ENCODE measurements around the gene MAP1LC3B.

DNA sequence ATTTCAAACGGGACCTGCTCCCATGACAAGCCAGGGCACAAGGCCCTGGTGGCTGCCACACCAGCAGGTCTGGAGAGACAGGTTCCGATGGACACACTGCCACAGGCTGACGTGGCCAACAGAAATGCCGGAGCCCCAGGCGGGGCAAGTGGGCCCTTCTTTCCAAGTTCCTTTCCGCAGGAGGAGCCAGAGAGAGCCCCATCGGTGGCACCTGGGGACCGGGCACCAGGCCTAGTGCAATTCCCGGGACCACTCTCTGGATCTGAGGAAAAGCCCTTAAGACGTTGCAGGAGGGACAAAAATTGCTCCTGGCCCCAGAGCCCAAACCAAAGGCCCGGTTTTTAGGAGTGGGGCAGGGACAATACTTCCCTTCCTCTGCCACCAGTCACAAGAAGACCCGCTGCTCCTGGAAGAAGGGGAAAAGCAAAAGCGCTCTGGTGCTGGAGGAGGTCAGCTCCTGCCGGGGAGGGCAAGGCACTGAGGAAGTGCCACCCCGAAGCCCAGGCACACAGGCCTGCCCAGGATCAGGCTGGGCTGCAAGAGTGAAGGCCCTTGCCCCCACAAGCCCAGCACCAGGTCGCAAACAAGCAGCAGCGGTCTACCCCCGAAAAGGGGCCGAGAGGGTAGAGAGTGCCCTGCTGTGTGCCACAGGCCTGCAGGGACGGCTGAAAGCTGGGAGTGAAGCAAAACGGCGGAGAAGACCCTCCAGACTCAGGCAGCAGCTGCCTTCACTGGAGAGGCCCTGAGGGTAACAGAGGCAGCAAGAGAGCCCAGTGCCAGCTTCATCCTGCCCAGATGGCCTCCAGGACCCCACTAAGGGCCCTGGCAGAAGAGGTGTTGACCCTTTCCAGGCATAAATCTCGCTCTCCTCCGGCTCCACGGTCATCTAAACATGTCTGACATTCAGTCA is 29.1 kb downstream of the MAP1LC3B start:
- TF ChIP-seq, protein P1, sequence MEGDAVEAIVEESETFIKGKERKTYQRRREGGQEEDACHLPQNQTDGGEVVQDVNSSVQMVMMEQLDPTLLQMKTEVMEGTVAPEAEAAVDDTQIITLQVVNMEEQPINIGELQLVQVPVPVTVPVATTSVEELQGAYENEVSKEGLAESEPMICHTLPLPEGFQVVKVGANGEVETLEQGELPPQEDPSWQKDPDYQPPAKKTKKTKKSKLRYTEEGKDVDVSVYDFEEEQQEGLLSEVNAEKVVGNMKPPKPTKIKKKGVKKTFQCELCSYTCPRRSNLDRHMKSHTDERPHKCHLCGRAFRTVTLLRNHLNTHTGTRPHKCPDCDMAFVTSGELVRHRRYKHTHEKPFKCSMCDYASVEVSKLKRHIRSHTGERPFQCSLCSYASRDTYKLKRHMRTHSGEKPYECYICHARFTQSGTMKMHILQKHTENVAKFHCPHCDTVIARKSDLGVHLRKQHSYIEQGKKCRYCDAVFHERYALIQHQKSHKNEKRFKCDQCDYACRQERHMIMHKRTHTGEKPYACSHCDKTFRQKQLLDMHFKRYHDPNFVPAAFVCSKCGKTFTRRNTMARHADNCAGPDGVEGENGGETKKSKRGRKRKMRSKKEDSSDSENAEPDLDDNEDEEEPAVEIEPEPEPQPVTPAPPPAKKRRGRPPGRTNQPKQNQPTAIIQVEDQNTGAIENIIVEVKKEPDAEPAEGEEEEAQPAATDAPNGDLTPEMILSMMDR (IDR thresholded peaks at IDR 0.05; ENCODE audit: poor library complexity) = no peak
- TF ChIP-seq EZH2 (IDR thresholded peaks at IDR 0.05; ENCODE audit: borderline replicate concordance) (no peak), EZH2phosphoT487 (IDR thresholded peaks at IDR 0.05; ENCODE audit: low read depth, severe bottlenecking, unreplicated experiment) (no peak)
